Uterus (tissue), 4 donors: ENCODE measurements around the gene COL19A1. TPM values are rescaled to one million over a fixed set of nuclear protein-coding genes. Genes with fewer than 3 reads are reported as not detected.

ENCODE experiments used
- DNase-seq, 2 donors: peaks; one replicate each; pipeline ENCODE4 v3.0.0-alpha.2; 2019 to 2020
- H3K27ac ChIP-seq, 2 donors: fragments of 200-600 bp; sonication (generic); 1 replicate in 1 of 2; 2 replicates in 1 of 2; pipeline ENCODE4 v1.5.1; 2016 to 2018
- H3K27me3 ChIP-seq, 2 donors: fragments of 200-600 bp; sonication (generic); one replicate each; pipeline ENCODE4 v1.5.1; 2018 to 2019; ENCODE audit warnings: control low read depth in 1 of 2
- H3K36me3 ChIP-seq, 2 donors: fragments of 200-600 bp; sonication (generic); one replicate each; pipeline ENCODE4 v1.5.1; 2019; ENCODE audit warnings: control low read depth in 1 of 2
- H3K4me1 ChIP-seq, 2 donors: fragments of 200-600 bp; sonication (generic); one replicate each; pipeline ENCODE4 v1.5.1; 2018 to 2019; ENCODE audit warnings: control low read depth in 1 of 2
- H3K4me3 ChIP-seq, 2 donors: fragments of 200-600 bp; sonication (generic); 1 replicate in 1 of 2; 2 replicates in 1 of 2; pipeline ENCODE4 v1.5.1; 2018 to 2019; ENCODE audit warnings: mild to moderate bottlenecking in 1 of 2
- H3K9me3 ChIP-seq, 2 donors: fragments of 200-600 bp; sonication (generic); one replicate each; pipeline ENCODE4 v1.5.1; 2019; ENCODE audit warnings: control low read depth in 1 of 2
- POLR2A ChIP-seq, 2 donors: fragments of 450-650 bp; IDR thresholded peaks; one replicate each; pipeline ENCODE4 v1.6.1; 2016; ENCODE audit warnings: antibody characterized with exemption in 2 of 2, mild to moderate bottlenecking in 1 of 2, moderate library complexity in 1 of 2
- intact Hi-C: fragments of 100-400 bp; cut with DNase I; formaldehyde crosslinking; loops from one replicate; pipeline ENCODE4 v1.15.1; 2023; ENCODE audit warnings: low total_unique reads
- total RNA-seq, 4 donors: library from RNA; depleted of rRNA in 3 of 4; stranded (reverse); fragments of >200 nt in 3 of 4; gene quantifications; one replicate each; pipeline versions ENCODE4 v1.1.0 to v1.2.4, GENCODE V29; 2014 to 2023
- TF ChIP-seq, protein P1 (sequence below), 4 experiments: fragments of 200-600 bp in 2 of 4; fragments of 450-650 bp in 2 of 4; sonication (generic) in 2 of 4; IDR thresholded peaks; one replicate each; pipeline ENCODE4 v1.5.1; 2016 to 2019; ENCODE audit warnings: antibody characterized with exemption in 4 of 4, mild to moderate bottlenecking in 2 of 4, moderate library complexity in 1 of 4
- donor health status: DM: yes; HTN: yes; CAD: no.

Gene COL19A1
- total RNA-seq, 4 donors from 2014 or later, result under 0.01 to 0.28 TPM; not detected in 2

DNA sequence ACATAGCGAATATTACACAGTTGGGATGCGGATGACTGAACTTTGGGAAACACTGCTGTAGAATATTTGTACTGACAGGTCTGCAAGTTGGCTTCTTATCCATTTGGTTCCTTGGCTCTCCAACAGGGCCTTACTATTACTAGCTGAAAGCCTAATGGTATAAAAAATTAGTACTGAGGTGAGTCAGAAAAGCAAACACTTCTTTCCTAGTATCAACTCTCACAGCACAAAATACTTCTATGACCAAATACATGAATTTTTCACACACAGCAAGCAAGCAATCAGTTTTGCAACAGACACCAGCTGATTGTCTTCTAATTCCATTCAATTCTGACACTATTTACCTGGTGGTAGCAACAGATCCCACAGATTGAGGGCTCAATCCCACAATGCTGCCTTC is 268.2 kb downstream of the COL19A1 start:
- Histone ChIP-seq H3K36me3 (no peaks in the 10 kb centered on the region), H3K9me3 (no peaks in the 10 kb centered on the region), H3K4me3 (no peak overlapping the region), H3K27me3 (no peaks in the 10 kb centered on the region), H3K27ac (no peak overlapping the region), H3K4me1 (no peaks in the 10 kb centered on the region)
- no peak for TF ChIP-seq POLR2A (IDR thresholded peaks at IDR 0.05)
- TF ChIP-seq, protein P1, sequence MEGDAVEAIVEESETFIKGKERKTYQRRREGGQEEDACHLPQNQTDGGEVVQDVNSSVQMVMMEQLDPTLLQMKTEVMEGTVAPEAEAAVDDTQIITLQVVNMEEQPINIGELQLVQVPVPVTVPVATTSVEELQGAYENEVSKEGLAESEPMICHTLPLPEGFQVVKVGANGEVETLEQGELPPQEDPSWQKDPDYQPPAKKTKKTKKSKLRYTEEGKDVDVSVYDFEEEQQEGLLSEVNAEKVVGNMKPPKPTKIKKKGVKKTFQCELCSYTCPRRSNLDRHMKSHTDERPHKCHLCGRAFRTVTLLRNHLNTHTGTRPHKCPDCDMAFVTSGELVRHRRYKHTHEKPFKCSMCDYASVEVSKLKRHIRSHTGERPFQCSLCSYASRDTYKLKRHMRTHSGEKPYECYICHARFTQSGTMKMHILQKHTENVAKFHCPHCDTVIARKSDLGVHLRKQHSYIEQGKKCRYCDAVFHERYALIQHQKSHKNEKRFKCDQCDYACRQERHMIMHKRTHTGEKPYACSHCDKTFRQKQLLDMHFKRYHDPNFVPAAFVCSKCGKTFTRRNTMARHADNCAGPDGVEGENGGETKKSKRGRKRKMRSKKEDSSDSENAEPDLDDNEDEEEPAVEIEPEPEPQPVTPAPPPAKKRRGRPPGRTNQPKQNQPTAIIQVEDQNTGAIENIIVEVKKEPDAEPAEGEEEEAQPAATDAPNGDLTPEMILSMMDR (IDR thresholded peaks at IDR 0.05), result no peak
- intact Hi-C loops, result no loop called here
- no peak for DNase-seq

- intact Hi-C loops, result no loop called here
- DNase-seq, result no peak
- no peaks in the 10 kb centered on the region for H3K4me1 ChIP-seq
Measured at GRCh38 chr6:70135219-70136160, 269.1 kb downstream of the COL19A1 start.

GRCh38 chr6:70136996-70137395 is 270.6 kb downstream of the COL19A1 start:
- DNase-seq, result no peak
- intact Hi-C loops, result no loop called here
- no peaks in the 10 kb centered on the region for H3K36me3 ChIP-seq
- H3K4me1 ChIP-seq, result no peaks in the 10 kb centered on the region
- no peaks in the 10 kb centered on the region for H3K27me3 ChIP-seq
- TF ChIP-seq, protein P1 (IDR thresholded peaks at IDR 0.05), result no peak
- H3K4me3 ChIP-seq, result no peak overlapping the region
- no peaks in the 10 kb centered on the region for H3K9me3 ChIP-seq
- no peak overlapping the region for H3K27ac ChIP-seq

More at GRCh38 chr6:70135219-70136160, 269.1 kb downstream of the COL19A1 start:
- Histone ChIP-seq H3K9me3 (no peaks in the 10 kb centered on the region), H3K27ac (no peak overlapping the region), H3K36me3 (no peaks in the 10 kb centered on the region), H3K4me3 (no peak overlapping the region), H3K27me3 (no peaks in the 10 kb centered on the region)
- TF ChIP-seq, protein P1 (IDR thresholded peaks at IDR 0.05), result no peak
- TF ChIP-seq POLR2A (IDR thresholded peaks at IDR 0.05), result no peak

DNA sequence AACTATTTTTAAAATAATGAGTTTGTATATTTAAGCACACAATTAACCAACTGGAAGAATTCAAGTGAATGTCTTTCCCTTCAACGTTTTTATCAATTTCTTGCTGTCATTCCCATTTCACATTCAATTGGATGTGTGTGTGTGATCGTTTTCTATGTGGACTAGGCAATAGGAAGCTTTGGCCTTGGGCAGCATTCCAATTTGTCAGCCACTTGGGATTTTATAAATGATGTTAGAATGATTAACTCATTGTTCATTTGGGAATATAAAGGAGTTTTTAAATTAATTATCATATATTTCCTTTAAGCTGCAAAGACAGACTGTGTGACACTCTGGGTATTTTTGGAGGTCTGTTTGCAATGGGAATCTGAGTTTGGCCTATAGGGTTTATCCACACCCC is 274.1 kb downstream of the COL19A1 start:
- Histone ChIP-seq H3K4me1 (no peaks in the 10 kb centered on the region), H3K36me3 (no peaks in the 10 kb centered on the region), H3K27me3 (no peaks in the 10 kb centered on the region), H3K27ac (no peak overlapping the region), H3K4me3 (no peak overlapping the region), H3K9me3 (no peaks in the 10 kb centered on the region)
- TF ChIP-seq POLR2A (IDR thresholded peaks at IDR 0.05), result no peak
- TF ChIP-seq, protein P1 (IDR thresholded peaks at IDR 0.05), result no peak
- no peak for DNase-seq
- intact Hi-C loops, result no loop called here

GRCh38 chr6:70142034-70142433 is 275.7 kb downstream of the COL19A1 start:
- no peak for DNase-seq
- Histone ChIP-seq H3K27ac (no peak overlapping the region), H3K36me3 (no peaks in the 10 kb centered on the region), H3K27me3 (no peaks in the 10 kb centered on the region), H3K9me3 (no peaks in the 10 kb centered on the region), H3K4me3 (no peak overlapping the region), H3K4me1 (no peaks in the 10 kb centered on the region)
- intact Hi-C loops, result no loop called here
- no peak for TF ChIP-seq POLR2A (IDR thresholded peaks at IDR 0.05)
- TF ChIP-seq, protein P1 (IDR thresholded peaks at IDR 0.05), result no peak
